Stimulated activated CD8-positive, alpha-beta memory T cell treated with anti-CD3 and anti-CD28 coated beads, Interleukin-15, amount 100 ng/mL, for 24 hours (primary cell): ENCODE results near the gene ASB10.

Source experiments
- DNase-seq: peaks from one replicate; pipeline ENCODE4 v3.0.0-alpha.2; 2020; ENCODE audit warnings: low read depth

Gene ASB10

DNA sequence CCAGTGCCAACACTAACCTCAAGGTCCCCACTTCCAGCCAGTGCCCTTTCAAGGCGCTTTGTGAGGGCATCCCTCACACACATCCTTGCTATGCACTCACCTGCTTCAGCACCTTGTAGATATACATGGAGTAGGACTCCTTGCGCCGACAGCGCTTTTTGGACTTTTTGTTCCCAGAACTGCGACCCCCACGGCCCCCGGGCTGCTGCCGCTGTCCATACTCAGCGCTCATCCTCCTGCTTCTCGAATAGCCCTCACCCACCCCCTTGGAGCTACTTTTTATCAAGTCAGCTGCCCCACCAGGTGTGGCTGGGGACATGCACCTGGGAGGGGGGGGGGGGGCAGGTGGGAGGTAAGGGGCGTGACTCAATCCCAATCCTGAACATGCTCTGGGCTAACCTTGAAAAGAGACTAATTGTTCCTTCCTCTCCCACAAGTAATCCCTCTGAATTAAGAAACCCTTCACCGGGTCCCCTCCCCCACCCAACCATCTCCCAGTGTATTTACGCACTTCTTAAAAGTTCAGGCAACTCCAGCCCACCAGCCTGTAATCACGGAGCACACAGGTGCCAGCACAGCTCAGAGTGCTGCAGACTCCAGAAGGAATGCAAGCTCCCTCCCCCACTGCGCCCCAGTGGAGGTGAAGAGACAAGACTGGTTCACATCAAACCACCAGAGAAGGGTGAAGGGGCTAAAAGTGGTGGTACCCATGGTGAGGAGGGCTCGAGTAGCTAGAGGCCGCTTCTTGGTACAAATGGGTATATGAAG, 23.2 kb upstream of the ASB10 start, which contains the start of gene H2BK1:
TSS of gene H2BK1 (minus strand) at position 402 of the 768 bp plus-strand sequence. CDS start at position 232, 170 bp downstream.
- no peak for DNase-seq

DNA sequence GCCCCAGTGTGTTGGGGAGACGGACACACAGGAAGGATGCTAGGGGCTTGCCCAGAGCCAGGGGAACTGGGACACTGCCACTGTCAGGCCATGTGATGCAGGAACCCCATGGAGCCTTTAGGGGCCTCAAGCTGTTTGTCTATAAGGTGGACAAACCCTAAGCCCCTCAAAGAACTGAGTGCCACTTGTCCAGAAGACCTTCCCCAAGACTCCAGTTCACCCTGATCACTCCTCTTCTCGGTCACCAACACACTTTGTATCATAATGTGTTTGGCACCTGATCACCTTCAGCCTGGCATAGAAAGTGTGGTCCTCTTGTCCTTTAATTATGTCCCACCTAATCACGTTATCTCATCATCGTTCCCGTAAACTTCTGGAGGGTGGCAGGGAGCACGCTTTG, 22.5 kb upstream of the ASB10 start:
- no peak for DNase-seq

DNA sequence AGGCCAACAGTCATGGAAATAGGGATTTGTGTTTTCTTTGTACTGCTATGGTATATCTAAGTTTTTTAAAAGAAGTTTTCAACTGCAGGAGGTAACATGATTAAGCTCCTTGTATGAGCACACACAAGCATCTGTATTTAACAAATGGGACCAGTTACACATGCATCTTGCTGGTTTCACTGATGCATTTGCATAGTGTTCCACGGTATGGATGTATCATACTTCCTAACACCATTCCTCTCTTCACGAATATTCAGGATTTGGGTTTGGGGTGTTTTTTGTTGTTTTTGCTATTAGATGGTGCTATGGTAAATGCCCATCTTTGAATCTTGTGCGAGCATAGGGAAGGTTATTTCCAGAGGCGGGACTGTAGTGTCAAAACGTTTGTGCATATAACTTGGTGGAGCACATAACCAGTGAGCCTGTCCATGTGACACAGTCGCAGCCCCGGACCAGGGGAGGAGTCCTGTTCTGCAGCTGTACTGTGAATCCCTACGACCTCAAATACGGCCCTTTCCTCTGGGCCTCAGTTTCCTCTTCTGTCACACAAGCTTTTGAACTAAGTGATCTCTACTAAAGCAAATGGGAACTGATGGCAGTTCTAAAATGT, 21.3 kb upstream of the ASB10 start:
- no peak for DNase-seq

DNA sequence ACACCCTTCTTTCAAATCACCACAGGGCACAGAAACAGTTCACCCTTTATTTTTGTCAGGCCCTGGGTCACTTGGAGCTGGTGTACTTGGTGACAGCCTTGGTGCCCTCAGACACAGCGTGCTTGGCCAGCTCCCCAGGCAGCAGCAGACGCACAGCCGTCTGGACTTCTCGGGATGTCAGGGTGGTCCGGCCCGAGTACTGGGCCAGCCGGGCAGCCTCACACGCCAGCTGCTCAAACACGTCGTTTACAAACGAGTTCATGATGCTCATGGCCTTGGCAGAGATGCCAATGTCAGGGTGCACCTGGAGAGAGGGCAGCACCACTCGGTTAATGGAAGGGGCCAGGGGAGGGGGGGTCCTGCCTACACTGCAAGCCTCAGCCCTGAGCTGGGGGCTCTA, 20.8 kb upstream of the ASB10 start:
- no peak for DNase-seq

DNA sequence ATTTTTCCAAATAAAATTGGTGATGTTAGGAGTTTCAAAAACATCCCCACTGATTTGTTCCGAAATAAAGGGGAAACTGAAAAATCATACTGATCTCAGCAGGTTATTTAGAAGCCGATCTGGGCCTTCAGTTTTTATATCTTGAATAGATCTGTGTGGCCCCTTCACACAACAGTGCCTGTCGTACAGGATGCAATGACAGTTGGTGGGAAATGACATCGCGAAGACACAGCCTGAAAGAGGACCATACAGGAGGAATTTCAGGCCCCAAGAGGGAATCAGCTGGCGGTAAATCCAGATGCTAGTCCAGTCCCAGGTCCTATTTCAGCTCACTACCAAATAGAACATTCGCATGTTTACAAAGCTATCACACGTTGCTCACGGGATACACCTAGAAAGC, 20.3 kb upstream of the ASB10 start:
- DNase-seq = no peak

DNA sequence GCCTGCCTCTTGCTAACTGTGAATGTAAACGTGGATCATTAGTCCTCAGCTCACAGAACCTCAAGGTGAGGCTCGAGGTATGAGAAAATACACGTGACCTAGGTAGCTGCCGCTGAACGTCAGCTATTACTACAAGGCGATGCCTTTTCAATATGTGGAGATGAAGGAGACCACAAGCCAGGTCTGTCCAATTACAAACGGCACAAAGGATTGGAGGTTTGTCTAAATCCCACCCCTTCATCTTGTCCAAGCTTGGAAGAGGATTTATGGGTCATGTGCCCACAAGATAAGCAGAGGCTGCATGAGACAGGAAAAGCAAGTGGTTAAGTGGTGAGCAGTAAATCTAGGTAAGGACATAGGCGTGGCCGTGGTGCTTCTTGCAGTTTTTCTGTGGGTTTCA, 19.9 kb upstream of the ASB10 start:
- DNase-seq = no peak

DNA sequence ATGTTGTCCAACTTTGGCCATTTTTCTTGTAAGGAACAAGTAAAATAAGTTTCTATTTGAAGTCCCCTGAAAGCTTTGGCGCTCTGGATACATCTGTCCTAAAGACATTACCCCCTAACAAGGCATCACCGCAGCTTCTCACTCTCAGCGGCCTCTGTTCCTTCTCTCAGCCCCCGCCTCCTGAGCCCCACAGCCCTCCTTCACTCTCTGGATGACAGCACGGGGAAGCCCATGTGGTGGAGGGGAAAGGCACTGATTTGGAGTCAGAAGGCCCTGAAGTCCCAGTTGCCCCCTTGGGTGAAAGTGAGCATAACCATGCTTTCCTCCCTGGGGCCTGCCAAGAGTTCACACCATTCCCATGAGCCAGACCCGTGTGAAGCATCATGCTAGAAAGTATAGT, 18.7 kb upstream of the ASB10 start:
- no peak for DNase-seq

DNA sequence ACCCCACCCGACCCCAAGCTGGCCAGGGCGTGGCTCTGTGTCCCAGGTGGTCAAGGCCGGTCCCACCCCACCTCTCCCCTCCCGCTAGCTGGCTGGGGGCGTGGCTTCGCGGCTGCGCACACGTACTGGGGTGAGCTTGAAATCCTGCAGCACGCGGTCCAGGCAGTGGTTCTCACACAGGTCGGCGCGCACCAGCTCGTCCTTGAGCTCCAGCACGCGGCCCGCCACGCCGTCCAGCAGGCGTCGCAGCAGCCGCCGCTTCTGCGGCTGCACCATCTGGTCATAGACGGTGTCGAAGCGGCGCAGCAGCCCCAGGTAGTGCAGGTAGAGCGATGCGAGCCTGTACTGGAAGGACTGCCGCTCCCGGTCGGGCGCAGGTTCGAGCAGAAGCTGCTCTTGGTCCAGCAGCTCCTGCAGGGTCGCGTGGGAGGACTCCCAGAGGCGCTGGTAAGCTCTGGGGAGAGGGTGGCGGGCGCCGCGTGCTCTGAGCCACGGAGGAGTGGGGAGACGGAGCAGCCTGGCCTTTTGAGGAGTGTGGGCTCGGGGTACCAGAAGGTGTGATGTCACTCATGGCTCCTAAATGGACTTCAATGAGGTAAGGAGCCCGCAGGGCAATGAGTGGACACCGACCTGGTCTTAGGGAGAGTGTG, 17.5 kb upstream of the ASB10 start:
- DNase-seq = no peak

DNA sequence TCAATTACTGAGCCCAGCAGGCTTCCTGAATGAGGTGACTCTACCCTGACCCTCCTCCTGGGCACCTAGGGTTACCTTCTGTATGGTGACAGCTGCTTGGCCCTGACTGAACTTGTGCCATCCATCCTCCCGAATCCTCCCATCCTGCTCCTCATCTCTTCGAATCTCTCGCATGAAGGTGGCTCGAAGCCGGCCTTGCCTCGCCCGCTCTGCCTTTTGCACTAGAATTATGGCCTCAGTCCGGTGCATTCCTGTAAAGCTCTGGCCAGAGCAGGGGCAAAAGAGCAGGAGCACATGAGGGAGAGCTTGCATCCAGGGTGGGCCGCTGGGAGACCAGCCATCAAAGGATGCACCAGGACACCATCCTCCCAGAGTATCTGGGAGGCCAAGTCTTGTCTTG, 15.8 kb upstream of the ASB10 start:
- no peak for DNase-seq

DNA sequence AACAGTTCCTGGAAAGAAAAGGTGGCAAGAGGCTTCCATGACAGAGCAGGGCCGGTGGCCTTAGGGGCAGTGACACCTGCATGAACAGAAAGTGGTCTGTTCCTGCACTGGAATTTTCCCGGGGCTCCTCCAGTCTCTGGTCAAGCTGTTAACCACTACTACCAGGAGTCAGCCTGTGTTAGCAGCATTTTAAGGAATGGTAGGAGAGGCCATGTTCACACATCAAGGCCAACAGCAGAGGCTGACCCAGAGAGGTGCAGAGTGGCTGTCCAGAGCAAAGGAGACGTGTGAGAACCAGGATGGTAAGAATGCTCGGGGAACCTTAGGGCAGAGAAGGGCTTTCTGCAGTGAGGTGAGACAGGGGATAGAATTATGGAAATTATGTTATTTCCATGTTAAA, 14.7 kb upstream of the ASB10 start:
- no peak for DNase-seq

DNA sequence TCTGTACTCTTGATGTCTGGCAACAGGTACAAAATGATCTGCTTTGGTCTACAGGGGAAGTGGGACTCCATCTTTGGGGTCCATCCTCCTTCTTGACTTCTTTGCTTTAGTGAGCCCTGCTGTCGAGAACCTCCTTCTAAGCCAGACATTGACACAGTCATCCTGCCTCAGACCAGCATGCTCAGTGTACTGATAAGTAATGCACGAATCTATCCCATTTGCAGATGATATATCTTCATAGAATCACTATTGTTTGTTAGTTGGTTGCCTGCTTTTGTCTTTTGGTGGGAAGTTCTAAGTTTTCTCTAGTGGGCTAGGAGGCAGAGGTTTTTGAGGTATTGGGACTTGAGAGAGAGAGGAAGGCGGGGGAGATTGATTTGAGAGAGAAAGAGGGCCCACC, 14.3 kb upstream of the ASB10 start:
- DNase-seq = no peak

DNA sequence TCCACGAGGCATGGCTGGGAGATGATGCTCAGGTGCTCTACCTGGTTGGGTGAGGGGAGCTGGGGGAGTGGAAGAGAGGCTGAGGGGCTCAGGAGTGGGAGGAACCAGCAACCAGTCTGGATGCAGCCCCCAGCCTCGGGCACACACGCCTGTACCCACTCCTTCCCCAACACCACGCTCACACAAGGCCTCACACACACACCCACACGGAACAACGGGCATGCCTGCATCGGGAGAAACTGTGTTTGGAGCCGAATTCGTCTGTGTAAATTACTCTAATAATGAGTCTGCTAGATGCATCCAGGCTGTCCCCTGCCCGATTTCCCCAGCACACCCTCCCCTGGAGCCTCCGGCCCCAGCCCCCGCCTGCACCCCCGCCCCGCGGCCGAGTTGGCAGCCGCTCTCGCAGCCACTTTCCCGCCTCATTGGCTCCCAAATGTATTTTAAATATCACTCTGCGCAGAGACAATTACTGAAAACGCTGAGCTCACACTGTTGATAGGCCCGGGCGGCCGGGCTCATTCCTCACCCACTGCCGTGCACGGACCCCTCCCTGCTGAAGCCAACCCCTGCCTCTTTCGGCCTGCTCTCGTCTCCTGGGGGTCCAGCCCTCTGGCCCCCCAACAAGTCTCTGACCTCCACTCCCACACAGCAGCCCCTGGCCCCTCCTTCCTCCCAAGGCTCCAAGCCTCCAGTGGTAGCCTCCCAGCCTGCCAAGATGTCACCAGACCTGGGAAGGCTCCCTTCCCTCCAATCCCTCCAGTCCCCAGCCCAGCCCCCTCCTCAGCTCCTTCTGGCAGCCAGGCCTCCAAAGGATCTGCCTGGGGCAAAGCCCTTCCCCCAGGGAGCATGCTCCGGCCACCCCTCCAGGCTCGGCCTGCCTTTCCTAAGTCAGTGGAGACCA, 12.1 kb upstream of the ASB10 start:
- no peak for DNase-seq

DNA sequence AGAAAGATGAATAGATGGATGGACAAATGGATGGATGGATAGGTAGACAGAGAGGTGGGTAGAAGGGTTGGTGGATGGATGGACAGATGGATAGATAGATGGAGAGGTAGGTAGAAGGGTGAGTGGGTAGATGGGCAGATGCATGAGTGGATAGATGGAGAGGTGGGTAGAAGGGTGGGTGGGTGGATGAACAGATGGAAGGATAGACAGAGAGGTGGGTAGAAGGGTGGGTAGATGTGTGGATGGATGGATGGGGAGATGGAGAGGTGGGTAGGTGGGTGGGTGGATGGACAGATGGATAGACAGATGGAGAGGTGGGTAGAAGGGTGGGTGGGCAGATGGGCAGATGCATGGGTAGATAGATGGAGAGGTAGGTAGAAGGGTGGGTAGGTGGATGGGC, 10.9 kb upstream of the ASB10 start:
- DNase-seq = no peak

DNA sequence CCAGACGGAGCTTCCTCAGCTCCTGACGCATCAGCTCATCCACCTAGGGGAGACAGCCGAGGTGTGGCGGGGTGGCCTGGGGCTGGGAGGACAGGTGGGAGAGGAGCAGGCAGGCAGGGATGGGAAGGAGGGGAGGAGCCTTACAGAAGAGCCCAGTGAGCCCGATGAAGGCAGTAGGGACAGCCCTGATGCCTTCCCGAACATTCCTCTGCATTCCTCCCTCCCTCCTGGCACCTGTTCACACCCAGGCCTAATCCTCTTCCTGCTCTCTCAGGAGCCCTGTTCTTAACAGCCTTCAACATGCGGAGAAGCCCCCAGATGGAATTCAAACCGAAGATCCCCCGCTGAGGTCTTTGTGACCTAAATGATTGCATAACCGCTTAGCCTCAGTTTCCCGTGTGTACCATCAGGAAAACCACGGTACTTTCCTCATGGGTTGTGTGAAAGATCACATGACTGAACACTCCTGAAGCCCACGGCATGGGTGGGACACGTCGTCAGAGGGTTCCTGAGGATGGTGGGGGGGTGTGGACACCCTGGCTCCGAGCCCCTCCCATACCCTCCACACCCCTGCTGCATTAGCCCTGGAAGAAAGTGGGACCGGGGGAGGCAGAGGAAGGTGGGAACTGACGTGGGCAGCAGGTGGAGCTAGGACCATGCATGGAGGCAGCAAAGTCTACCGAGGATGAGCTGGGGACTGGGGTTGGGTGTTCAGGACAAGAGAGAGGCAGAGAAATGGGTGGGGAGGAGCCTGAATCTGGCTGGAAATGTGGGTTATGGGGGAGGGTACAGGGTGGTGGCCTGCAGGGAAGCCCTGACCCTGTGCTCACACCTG, 8.8 kb upstream of the ASB10 start:
- no peak for DNase-seq

DNA sequence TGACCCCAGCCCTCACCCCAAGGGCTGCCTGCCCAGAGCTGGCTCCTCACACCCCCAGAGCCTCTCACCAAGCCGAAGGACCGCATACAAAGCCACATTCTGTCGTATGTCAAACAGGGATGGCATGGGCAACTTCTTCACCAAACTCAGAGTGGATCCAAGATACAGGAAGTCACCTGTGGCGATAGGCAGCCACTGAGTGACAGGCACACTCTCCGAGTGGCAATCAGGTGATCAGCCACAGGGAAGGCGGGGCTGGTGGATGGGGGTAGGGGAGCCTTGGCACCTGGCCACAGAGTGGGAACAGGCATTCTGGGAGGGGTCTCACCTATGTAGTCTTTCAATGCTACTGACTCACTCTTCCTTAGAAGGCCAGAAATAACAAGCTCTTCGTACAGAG, 7.1 kb upstream of the ASB10 start:
- no peak for DNase-seq

DNA sequence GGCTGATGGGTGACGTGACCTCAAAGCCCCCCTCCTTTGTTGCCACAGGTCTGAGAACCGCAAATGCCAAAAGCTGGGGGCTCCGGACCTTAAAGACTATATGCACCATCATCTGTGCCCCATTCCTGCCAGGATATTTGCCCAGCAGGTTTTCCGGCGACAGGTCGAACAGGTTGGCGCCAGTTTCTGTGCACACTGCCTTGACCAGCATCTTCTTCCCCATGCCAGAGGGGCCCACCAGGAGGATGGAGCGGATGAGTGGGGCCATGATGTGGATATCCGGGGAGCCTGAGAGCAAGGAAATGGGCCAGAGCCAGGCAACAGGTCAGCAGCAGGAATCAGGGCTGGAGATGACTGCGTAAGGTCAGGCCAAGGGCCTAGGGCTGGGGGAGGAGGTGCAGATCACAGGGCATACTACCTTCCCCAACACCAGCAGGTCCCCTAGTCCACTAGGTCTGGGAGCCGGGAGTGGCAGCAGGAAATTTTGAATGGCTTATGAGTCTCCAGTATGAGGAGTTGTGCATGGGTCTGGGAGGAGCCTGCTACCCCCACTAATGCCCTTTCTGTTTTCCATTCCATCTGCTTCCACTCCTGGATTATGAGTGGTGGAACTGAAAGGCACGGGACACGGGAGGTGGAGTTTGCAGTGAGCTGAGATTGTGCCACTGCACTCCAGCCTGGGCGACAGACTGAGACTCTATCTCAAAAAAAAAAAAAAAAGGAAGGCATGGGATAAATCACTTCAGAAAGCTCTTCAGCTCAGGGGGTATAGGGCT, 6.3 kb upstream of the ASB10 start:
- DNase-seq = no peak

DNA sequence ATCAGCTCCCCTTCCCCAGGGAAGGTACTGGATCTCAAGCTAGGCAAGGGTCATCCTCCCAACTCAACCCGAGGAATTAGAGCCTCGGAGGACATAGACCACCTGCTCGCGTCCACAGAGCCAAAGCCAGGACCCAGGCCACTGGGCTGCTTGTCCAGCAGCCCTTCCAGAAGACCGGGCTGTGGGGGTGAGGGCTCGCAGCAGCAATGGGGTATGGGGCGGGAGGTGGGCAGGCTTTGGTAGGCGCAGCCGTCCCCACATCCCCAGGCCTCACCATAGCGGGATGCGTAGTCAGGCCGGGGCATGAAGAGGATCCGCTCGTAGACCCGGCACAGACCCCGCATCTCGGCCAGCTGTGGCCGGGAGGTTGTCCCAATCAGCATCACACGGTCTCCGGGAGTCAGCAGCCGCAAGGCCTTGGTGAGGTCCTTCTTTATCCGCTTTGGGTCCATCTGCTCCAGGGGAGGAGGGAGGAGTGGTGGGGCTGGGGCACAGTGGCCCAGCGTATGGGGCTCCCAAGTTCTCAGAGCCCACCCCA, 5.0 kb upstream of the ASB10 start:
- no peak for DNase-seq

DNA sequence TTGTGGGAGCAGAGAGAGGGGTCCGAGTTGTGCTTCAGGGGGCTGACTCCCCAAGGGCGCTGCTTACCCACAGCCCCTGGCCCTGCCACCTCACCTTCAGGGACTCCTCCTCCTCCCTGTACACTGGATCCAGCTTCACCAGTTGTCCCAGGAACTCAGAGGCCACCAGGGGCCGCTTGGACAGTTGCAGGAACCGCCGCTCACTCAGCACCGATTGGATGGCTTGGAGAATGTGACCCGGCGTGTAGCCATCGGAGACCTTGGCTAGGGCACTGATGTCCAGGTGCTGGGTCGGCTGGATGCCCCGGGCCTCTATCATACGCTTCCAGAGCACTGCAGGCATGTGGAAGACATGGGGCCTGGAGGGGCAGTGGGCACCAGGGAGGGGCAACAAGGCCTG, 4.5 kb upstream of the ASB10 start:
- no peak for DNase-seq

DNA sequence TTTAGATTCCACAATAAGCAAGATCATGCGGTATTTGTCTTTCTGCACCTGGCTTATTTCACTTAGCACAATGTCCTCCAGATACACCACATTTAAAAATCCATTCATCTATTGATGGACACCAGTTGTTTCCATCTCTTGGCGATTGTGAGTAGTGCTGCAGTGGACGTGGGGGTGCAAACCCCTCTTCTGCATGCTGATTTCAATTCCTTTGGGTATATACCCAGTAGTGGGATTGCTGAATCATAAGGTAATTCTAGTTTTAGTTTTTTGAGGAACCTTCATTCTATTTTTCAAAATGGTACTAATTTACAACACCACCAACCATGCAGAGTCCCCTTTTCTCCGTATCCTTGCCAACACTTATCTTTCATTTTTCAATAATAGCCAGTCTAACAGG, 2.0 kb upstream of the ASB10 start:
- no peak for DNase-seq

DNA sequence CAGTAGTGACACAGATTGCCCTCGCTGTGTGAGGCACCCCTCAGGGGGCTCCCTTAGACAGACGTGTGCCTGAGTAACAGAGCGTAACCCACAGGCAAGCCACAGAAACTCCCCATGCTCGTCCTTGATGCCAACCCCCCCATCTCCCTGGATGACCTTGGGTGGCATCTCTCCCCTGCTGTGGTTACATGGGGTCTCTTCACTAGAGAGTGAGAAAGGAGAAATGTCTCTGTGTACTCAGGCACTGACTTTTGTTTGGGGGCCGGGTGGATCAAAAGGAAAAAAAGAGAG, 1.1 kb upstream of the ASB10 start:
- no peak for DNase-seq
